Measurements from ENCODE around the gene YPEL5.
"Not testable (repeated sequence)": the region's sequence is repeated elsewhere in the genome, so short reads cannot be mapped to it uniquely, and the experiment has no call there.

Gene YPEL5
- total RNA-seq = 1,009 reads per million, percentile 99 among the genes with 10 or more reads in this experiment

DNA sequence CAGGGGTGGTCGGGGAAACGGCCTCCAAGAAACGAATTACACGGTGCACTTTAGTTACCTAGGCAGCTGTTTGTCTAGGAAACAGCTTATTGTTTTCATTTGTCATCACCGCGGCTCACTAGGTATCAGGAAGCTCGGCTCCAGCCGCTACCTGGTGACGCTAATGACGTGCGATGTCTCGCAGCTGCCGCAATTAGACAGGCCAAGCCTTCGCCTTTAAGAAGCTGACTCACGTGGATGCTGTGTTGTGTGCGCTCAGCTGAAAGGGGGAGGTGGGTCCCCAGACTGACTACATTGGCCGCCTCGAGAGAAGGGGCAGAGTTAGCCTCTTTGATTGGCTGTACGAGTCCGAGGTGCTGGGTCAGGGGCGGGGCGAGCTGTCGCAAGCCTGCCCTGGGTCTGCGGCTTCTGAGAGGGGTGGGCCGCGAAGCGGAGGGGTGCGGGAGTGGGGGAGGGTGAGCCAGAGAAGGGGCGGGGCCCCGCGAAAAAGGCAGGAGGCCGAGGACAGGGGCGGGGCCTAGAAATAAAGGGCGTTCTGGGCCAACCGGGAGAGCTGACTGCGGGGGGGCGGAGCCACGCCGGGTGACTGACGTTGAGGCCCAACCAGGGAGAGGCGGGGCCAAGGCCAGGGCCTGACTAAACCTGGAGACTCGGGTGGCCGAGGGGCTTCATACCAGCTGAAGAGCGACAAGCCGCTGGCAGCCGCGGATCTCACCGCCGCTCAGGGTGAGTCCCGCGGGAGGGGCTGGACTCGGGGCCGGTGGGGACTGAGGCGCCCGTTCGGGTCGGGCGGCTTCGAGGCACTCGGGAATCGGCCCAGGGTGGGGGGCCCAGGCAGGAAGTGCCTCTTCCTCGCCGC is at the start of gene YPEL5:
TSS of gene YPEL5 (plus strand) at position 671 of the 859 bp plus-strand sequence. CDS start 9,645 bp downstream, outside the sequence.
- peak; percentile 99 for DNase-seq

DNA sequence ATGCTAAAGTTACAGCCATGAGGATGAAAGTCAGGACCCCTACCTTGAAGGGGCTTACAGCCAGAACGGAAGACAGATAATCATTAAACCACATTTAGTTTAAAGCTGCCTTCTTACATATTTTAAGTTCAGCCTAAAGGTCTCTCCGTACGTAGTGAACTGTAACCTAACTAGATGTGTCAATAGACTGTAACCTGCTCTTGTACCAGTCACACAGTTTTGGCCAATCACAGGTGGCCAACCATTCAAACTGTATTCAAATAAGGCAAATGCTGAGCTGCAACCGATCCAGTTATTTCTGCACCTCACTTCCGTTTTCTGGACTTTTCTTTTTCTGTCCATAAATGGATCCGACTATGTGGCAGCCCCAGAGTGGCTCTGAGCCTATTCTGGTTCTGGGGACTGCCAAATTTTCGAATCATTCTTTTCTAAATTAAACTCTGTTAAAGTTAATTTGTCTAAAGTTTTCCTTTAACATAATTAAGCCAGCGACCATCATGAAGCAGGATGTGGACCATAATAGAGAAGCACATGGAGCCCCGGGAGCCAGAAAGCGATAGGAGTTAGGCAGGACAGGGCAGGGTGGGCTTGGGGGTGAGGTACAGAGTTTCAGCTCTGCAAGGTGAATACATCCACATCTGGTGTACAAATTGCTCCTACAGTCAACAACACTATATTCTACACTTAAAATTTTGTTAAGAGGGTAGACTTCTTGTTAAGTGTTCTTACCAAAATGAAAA is 48.4 kb upstream of the YPEL5 start:
- DNase-seq = no peak

DNA sequence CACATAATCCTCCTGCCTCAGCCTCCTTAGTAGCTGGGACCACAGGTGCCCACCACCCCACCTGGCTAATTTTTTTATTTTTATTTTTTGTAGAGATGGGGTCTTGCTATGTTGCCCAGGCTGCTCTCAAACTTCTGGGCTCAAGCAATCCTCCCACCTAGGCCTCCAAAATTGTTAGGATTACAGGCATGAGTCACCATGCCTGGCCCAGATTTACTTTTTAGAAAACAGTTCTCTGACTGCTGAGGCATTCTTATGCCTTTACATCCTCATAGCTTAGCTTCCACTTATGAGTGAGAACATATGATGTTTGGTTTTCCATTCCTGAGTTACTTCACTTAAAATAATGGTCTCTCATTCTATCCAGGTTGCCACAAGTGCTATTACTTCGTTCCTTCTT is 47.4 kb upstream of the YPEL5 start:
- DNase-seq = not testable (repeated sequence)

- DNase-seq = not testable (repeated sequence)
Measured at GRCh38 chr2:30100691-30101090, 46.1 kb upstream of the YPEL5 start.

GRCh38 chr2:30104307-30104706 is 42.5 kb upstream of the YPEL5 start:
- DNase-seq = no peak

DNA sequence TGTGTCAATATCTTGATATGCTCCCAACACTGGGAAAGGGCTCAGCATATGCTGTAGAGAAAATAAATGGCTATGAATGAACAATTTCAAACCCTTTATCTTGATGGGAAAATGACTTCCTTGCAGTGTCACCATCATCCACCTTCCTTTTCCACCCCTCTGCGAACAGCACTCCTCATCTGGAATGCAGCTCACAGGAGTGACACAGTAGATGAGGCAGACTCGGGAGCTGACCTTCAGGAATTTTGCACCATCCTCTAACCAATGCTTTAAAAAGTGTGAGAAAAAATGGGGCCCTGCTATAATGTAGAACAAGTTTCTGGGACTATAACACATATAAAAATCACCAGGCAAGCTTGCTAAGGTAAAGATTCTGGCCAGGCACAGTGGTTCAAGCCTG is 41.3 kb upstream of the YPEL5 start:
- no peak for DNase-seq

DNA sequence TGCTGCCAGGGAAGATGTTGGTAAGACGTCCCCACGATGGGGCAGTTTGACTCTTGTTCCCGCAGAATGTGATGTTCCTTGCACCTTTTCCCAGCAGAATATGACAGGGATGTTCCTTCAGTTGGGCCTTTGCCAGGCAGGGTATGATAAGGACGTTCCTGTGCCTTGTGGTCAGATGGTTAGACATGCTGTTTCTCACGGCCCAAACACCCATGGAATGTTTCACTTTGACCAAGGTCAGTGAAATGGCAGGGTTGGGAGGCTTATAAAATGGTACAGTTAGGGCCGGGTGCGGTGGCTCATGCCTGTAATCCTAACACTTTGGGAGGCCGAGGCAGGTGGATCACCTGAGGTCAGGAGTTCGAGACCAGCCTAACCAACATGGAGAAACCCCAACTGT is 40.3 kb upstream of the YPEL5 start:
- no peak for DNase-seq

DNA sequence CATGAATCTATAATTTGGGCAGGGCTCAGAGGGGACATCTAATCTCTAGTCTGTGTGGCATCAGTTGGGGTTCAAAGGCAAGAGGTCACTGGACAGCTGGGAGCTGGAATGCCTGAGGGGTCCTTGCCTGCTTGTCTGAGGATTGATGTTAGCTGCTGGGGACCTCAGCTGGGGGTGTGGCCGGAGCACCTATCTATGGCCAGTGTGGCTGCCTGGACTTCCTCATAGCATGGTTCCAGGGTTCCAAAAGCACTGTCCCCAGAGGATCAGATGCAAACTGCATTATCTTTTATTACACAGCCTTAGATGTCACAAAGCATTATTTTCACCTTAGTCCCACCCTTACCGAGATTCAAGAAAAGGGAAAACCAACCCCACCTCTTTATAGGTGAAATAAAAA is 38.6 kb upstream of the YPEL5 start:
- DNase-seq = no peak

- DNase-seq = no peak
Measured at GRCh38 chr2:30108851-30109250, 38.0 kb upstream of the YPEL5 start.

- DNase-seq = no peak
Measured at GRCh38 chr2:30109856-30110255, 37.0 kb upstream of the YPEL5 start.

DNA sequence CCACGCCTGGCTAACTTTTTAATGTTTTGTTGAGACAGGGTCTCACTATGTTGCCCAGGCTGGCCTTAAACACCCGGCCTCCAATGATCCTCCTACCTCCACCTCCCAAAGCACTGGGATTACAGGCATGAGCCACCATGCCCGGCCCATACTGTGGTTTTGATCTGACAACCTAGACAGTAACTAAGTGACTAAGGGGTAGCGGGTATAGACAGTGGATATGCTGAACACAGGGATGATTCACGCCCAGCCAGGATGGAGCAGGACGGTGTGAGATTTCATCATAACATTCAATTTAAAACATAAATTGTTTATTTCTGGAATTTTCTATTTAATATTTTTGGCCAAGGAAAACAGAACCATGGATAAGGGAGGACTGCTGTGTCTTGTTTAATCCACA is 36.0 kb upstream of the YPEL5 start:
- no peak for DNase-seq

- not testable (repeated sequence) for DNase-seq
Measured at GRCh38 chr2:30111186-30111585, 35.6 kb upstream of the YPEL5 start.

- no peak for DNase-seq
Measured at GRCh38 chr2:30112561-30112960, 34.2 kb upstream of the YPEL5 start.

- no peak for DNase-seq
Measured at GRCh38 chr2:30113617-30114293, 33.1 kb upstream of the YPEL5 start.

- peak; percentile 29 for DNase-seq
Measured at GRCh38 chr2:30115141-30115980, 31.4 kb upstream of the YPEL5 start.

GRCh38 chr2:30115981-30116285 is 30.9 kb upstream of the YPEL5 start:
- no peak for DNase-seq

DNA sequence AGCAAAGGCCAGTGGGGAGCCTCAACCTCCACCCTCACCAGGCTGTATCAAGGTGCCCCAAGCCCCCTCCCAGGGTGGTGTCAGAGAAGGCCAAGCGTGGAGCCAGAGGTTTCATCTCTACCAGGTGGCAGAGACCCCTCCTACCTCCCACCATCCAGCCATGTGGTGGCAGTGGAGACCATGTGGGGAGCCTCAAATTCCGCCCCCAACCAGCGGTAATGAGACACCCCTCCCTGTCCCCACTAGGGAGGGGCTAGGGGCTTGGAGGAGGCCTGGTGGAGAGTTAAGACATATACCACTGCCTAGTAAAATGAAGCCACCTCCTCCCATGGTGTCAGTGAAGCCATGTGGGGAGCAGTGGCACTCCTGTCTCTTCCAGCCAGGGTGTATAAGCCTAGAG is 24.4 kb upstream of the YPEL5 start:
- DNase-seq = no peak

DNA sequence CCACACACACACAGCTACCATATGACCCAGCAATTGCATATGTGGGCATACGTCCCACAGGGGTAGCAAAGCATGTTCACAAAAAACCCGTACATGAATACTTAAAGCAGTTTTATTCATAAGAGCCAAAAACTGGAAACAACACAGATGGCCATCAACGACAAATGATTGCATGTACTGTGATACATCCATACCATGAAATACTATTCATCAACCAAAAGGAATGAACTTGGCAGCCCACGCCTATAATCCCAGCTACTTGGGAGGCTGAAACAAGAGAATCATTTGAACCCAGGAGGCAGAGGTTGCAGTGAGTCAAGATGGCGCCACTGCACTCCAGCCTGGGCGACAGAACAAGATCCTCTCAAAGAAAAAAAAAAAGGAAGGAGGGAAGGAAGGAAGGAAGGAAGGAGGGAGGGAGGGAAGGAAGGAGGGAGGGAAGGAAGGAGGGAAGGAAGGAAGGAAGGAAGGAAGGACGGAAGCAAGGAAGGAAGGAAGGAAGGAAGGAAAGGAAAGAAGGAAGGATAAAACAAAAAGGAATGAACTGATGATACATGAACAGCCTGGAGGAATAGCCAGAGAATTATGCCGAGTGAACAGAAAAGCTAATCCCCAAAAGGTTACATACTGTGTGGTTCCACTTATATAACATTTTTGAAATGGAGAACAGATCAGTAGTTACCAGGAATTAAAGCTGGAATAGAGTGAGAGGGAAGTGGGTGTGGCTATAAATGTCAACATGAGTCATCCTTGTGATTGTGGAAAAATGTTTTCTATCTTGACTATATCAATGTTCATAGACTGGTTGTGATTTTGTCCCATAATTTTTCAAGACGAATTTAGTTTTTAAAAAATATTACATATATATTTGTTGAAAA is 19.6 kb upstream of the YPEL5 start:
- no peak for DNase-seq

- DNase-seq = no peak
Measured at GRCh38 chr2:30134582-30134981, 12.2 kb upstream of the YPEL5 start.

GRCh38 chr2:30135541-30135940 is 11.3 kb upstream of the YPEL5 start:
- DNase-seq = no peak

DNA sequence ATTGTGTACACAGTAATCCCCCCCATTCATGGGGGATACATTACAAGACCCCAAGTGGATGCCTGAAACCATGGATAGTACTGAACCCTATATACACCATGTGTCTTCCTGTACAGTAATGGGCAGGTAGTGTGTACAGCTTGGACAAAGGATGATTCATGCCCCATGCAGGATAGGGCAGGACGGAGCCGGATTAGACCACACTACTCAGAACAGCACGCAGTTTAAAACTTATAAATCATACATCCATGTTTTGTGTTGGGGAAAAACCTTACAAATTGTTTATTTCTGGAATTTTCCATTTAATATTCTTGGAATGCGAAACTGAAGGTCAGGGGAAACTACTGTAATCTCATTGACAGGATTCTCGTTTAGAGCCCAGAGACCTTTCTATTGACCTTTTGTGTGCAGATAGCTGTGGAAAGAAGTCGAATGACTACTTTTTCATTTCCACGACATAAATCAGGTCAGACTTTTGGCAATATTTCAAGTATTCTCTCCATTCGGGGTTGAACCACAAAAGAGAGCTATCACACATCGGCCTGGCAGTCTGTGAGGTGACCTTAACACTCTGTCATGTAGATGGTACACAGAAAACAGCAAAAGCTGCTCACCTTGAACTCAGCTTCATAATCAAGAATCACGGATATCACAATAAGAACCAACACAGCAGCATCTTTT is 9.9 kb upstream of the YPEL5 start:
- no peak for DNase-seq
